Ovary (tissue), 9 donors: Measurements from ENCODE around the gene PRR22. TPM values are rescaled to one million over a fixed set of nuclear protein-coding genes. Genes with fewer than 3 reads are reported as not detected.

ENCODE experiments used
- DNase-seq, 5 donors: peaks; one replicate each; pipeline ENCODE4 v3.0.0-alpha.2; 2019 to 2020
- H3K27ac ChIP-seq, 2 donors: fragments of 200-600 bp; one replicate each; pipeline versions ENCODE4 v1.5.1 to v1.8.0; 2019 to 2022
- H3K27me3 ChIP-seq: fragments of 200-600 bp; one replicate; pipeline ENCODE4 v1.8.0; 2022
- H3K36me3 ChIP-seq: fragments of 200-600 bp; sonication (generic); one replicate; pipeline ENCODE4 v1.5.1; 2019
- H3K4me1 ChIP-seq: one replicate; pipeline ENCODE4 v1.8.1; 2013; ENCODE audit warnings: mild to moderate bottlenecking, moderate library complexity; ENCODE audit not compliant: insufficient read depth
- H3K4me3 ChIP-seq: fragments of 200-600 bp; sonication (generic); one replicate; pipeline ENCODE4 v1.5.1; 2017
- H3K9me3 ChIP-seq, 2 donors: fragments of 200-600 bp in 1 of 2; sonication (generic) in 1 of 2; one replicate each; pipeline versions ENCODE4 v1.5.1 to v1.8.1; 2013 to 2019; ENCODE audit warnings: mild to moderate bottlenecking in 1 of 2, moderate library complexity in 1 of 2
- CTCF ChIP-seq, 3 donors: fragments of 450-650 bp in 2 of 3; fragments of 200-600 bp in 1 of 3; IDR thresholded peaks; one replicate each; pipeline versions ENCODE4 v1.5.1 to v1.8.0; 2016 to 2022; ENCODE audit warnings: antibody characterized with exemption in 3 of 3, mild to moderate bottlenecking in 1 of 3
- EP300 ChIP-seq: sonication (generic); formaldehyde crosslinking; IDR thresholded peaks from one replicate; pipeline ENCODE4 v1.6.1; 2017; ENCODE audit warnings: antibody characterized with exemption
- POLR2A ChIP-seq: fragments of 450-650 bp; IDR thresholded peaks from one replicate; pipeline ENCODE4 v1.6.1; 2017; ENCODE audit warnings: antibody characterized with exemption, mild to moderate bottlenecking, moderate library complexity
- WGBS, 3 donors: extraction: QIAGEN DNeasy Blood & Tissue Kit in 1 of 3; methylation state at CpG; one replicate each; pipeline versions ENCODE4 v1.1.5 to v1.1.7; 2013 to 2017; 5-methylcytosine and 5-hydroxymethylcytosine counted together
- intact Hi-C, 4 donors: fragments of 100-400 bp; cut with DNase I; formaldehyde crosslinking; loops; one replicate each; pipeline versions ENCODE4 v1.11.0 to v1.15.1; 2022 to 2023
- polyA plus RNA-seq, 2 donors: library from polyadenylated mRNA; stranded (reverse); fragments of 200-250 nt in 1 of 2; fragments of 350-450 nt in 1 of 2; fragmentation: Illumina TruSeq in 1 of 2; extraction: RNeasy Lipid Tissue Mini Kit (QIAGEN cat#74804) in 1 of 2; gene quantifications; one replicate each; pipeline ENCODE4 v1.2.3, GENCODE V29; 2013 to 2014
- total RNA-seq, 7 donors: library from RNA; depleted of rRNA in 2 of 7; stranded (reverse); fragments of >200 nt in 2 of 7; fragmentation: NEBNext Ultra II Directional in 3 of 7; extraction: Animal tissue kit (Norgen Biotek cat#: 25700) in 3 of 7; gene quantifications; one replicate each; pipeline versions ENCODE4 v1.1.0 to v1.2.4, GENCODE V29; 2016 to 2023
- donor health status: DM: no; HTN: no; CAD: no; lungs with moderate emphysema.
- donor health status: DM: no; HTN: no; CAD: no.
- donor health status: Bipolar disorder and iron deficiency.
- donor health status: DM: yes; HTN: yes; CAD: no.
- donor health status: DM: no; HTN: no; CAD: no.
- donor health status: DM: yes; HTN: yes; CAD: no.

PRR22 gene
- total and polyA plus RNA-seq, 9 donors, result 0.24 to 3.8 (median 2.0) TPM; not detected in 1

GRCh38 chr19:5767949-5768348, 16.6 kb downstream of the PRR22 start:
- TF ChIP-seq CTCF (IDR thresholded peaks at IDR 0.05) (no peak), EP300 (no peak), POLR2A (no peak)
- Histone ChIP-seq H3K36me3 (no peaks in the 10 kb centered on the region), H3K27ac (no peak overlapping the region), H3K9me3 (no peaks in the 10 kb centered on the region), H3K4me3 (no peak overlapping the region), H3K27me3 (no peaks in the 10 kb centered on the region), H3K4me1 (no peaks in the 10 kb centered on the region)
- WGBS, 3 donors, result 90 to 93% (median 93%) methylated on average over 10 of the region's 10 CpGs
- DNase-seq, result no peak
- intact Hi-C loops, result no loop called here

- Histone ChIP-seq H3K4me3 (no peak overlapping the region), H3K9me3 (no peaks in the 10 kb centered on the region), H3K36me3 (no peaks in the 10 kb centered on the region), H3K27ac (no peak overlapping the region), H3K27me3 (no peaks in the 10 kb centered on the region), H3K4me1 (no peaks in the 10 kb centered on the region)
- intact Hi-C loops, result no loop called here
- 85 to 87% (median 85%) methylated on average over 3 of the region's 3 CpGs for WGBS, 3 donors
- TF ChIP-seq POLR2A (no peak), EP300 (no peak), CTCF (IDR thresholded peaks at IDR 0.05) (no peak)
- DNase-seq, result no peak
Measured at GRCh38 chr19:5765220-5765619, 19.3 kb downstream of the PRR22 start.

- intact Hi-C loops, result no loop called here
- no peak overlapping the region for H3K27ac ChIP-seq
- no peak overlapping the region for H3K4me3 ChIP-seq
- no peaks in the 10 kb centered on the region for H3K9me3 ChIP-seq
- WGBS, 3 donors, result 84 to 91% (median 91%) methylated on average over 5 of the region's 5 CpGs
- TF ChIP-seq POLR2A (no peak), EP300 (no peak)
- no peaks in the 10 kb centered on the region for H3K27me3 ChIP-seq
- no peaks in the 10 kb centered on the region for H3K4me1 ChIP-seq
- no peak for DNase-seq
- H3K36me3 ChIP-seq, result no peaks in the 10 kb centered on the region
Measured at GRCh38 chr19:5762608-5763217, 21.8 kb downstream of the PRR22 start.

- WGBS, 3 donors, result 45 to 57% (median 50%) methylated on average over 6 of the region's 6 CpGs
- TF ChIP-seq POLR2A (no peak), CTCF (IDR thresholded peaks at IDR 0.05) (no peak), EP300 (no peak)
- Histone ChIP-seq H3K4me3 (no peak overlapping the region), H3K27ac (no peak overlapping the region), H3K4me1 (no peaks in the 10 kb centered on the region), H3K27me3 (no peaks in the 10 kb centered on the region), H3K36me3 (no peaks in the 10 kb centered on the region), H3K9me3 (no peaks in the 10 kb centered on the region)
- no peak for DNase-seq
- intact Hi-C loops, result no loop called here
Measured at GRCh38 chr19:5753743-5754142, 30.8 kb downstream of the PRR22 start.

GRCh38 chr19:5751709-5752108, 32.8 kb downstream of the PRR22 start:
- intact Hi-C loops, result no loop called here
- Histone ChIP-seq H3K4me1 (no peaks in the 10 kb centered on the region), H3K36me3 (no peaks in the 10 kb centered on the region), H3K9me3 (no peaks in the 10 kb centered on the region), H3K27me3 (no peaks in the 10 kb centered on the region), H3K27ac (no peak overlapping the region), H3K4me3 (no peak overlapping the region)
- TF ChIP-seq EP300 (no peak), POLR2A (no peak), CTCF (IDR thresholded peaks at IDR 0.05) (no peak)
- WGBS, 3 donors, result 71 to 84% (median 77%) methylated on average over 7 of the region's 7 CpGs
- no peak for DNase-seq
